Limb (tissue), 2 donors: ENCODE measurements around the gene KLHL4.
A peak's percentile ranks its signal among the peaks of the same experiment; 100 is the strongest.
"Not testable (repeated sequence)": the region's sequence is repeated elsewhere in the genome, so short reads cannot be mapped to it uniquely, and the experiment has no call there.

Experiments used
- DNase-seq, 2 donors: peaks; one replicate each; pipeline ENCODE4 v3.0.0-alpha.2; 2016; ENCODE audit errors: extremely low spot score in 2 of 2

KLHL4 gene

DNA sequence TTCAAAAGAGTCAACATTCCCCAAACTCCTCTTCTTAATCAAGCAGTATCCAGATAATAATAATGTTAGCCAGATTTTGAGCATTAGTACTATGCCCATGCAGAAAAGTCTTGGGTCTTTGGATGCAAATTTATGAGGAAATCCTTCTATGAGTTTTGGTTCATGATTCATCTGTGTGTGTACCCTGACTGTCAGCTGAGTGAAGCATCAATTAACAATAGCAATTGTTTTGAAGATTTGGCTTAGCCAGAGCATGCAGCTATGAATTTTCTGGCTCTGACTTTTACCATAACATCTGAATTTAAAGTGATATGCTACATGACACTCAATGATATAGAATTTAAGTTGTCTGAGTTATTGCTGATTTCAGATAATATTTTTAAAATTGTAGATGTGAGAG, 145.8 kb downstream of the KLHL4 start:
- DNase-seq = no peak

DNA sequence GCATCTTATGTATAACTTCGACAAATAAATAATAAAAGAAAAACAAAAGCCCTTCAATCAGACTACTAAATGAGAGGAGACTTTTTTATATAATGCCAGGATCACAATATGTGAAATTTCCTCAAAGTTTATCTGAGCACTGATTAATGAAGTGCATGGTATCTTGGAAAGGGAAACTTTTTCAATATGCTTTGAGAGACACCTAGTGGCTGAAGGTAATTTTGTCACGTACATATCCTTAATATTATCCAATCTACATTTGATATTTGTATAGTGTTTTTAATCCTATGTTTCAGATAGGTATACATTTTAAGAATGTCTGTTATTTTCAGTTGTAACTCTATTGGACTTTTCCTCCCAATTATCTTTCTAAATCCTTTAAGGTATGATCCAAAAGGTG, 146.8 kb downstream of the KLHL4 start:
- peak in 1 of 2 donors; percentile 15 for DNase-seq

DNA sequence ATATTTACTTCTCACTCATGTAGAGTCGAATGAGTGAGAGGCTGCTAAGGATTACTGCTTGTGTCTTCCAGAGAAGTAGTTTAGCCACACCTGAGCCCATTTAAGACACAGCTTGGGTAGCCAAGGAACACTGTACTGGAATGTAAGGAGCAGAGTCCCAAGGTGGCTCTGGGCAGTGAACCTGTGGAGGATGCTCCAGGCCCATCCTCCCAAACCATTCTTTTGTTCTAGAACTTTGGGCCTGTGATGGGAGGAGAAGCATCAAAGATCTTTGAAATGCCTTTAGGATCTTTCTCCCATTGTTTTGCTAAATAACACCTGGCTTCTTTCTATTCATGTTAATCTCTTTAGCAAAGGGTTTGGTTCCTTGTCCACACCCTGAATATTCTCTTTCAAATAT, 162.2 kb downstream of the KLHL4 start:
- no peak for DNase-seq

DNA sequence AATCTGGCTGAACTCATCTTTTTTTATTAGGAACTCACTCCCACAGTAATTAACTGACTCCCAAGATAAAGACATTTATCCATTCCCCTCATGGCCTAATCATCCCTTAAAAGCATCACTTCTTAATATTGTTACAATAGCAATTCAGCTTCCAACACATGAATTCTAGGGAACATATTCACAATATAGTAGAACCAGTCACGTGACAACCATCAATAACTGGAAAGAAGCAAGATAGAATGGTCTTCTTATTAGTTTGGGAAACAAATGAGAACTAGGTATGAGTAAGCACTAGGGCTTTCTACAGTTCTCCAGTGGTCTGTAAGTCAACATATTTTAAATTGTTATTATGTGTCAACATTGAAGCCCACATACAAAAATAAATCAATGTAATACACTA, 170.1 kb downstream of the KLHL4 start:
- no peak for DNase-seq

DNA sequence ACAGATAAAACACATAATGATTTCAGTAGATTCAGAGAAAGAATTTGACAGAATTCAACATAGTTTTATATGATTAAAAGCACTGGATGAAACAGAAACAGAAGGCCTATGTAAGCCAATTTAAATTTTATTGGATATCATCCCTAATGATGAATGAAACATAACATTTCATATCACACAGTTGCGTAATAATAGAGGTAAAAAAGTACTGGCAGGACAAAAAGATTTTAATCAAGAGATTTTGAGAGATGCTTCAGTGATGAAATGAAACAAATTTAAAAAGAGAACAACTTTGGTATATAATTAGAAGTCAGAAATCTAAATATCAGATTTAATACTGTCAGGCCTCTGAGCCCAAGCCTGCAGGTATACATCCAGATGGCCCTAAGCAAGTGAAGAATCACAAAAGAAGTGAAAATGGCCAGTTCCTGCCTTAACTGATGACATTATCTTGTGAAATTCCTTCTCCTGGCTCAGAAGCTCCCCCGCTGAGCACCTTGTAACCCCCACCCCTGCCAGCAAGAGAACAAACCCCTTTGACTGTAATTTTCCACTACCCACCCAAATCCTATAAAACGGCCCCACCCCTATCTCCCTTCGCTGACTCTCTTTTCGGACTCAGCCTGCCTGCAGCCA, 170.6 kb downstream of the KLHL4 start:
- not testable (repeated sequence) for DNase-seq

DNA sequence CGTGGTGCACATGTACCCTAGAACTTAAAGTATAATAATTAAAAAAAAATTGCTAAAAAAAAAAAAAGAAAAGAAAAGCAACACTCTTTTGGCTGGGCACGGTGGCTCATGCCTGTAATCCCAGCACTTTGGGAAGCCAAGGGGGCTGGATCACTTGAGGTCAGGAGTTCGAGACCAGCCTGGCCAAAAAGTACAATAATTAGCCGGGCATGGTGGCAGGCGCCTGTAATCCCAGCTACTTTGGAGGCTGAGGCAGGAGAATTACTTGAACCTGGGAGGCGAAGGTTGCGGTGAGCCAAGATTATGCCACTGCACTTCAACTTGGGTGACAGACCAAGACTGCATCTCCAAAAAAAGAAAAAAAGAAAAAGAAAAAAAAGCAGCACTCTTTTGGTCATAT, 171.6 kb downstream of the KLHL4 start:
- not testable (repeated sequence) for DNase-seq

DNA sequence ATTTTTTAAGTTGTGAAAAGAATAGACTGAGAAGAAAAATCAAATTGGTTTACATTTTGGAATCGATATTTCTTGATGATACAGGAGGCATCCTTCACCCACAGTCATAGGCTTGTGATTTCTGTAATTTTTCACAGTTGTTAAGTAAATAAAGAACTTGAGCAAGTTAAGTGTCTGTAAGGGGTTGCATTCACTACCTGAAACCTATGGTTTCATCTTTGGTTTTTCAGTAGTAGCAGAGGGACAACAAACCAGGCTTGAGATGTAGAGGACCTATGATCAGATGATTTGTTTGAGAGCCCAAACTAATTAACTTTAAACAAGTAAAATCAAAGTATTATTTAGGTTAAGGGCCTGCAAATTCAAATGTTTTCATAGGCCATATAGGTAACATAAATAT, 175.6 kb downstream of the KLHL4 start:
- no peak for DNase-seq

DNA sequence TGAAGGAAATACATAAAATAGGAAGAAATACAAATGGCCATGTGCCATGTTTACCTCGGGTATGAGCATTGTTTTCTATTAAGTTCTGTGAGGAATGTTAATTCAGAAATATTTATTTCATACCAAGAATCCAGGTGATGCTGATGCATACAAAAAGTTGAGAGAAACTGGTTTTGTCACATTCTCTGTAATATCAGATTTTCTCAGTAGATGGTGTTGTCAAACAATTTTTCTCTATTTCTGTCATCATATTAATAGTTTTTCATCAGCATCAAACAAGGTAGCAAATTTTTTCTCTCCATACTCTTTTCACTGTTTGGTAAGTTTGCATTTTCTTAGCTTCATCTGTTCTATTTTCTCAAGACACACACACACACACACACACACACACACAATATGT, 179.8 kb downstream of the KLHL4 start:
- DNase-seq = no peak

DNA sequence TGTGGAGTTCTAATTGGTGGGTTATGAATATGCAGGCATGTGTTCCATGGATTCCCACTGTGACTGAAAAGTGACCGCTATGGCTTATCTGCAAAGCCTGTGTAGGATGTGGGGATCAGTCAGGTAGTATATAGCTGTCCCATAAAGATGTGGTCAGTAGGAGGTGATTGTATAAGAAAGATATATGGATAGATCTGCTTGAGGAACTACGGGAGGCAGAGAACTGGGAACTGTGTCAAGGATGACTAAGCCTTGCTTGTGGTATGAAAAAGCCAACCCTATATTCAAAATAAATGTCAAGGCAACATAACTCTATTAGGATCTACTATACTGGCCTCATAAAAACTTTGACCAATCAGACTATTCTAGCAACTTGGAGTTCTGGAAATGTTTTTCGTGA, 185.2 kb downstream of the KLHL4 start:
- no peak for DNase-seq

DNA sequence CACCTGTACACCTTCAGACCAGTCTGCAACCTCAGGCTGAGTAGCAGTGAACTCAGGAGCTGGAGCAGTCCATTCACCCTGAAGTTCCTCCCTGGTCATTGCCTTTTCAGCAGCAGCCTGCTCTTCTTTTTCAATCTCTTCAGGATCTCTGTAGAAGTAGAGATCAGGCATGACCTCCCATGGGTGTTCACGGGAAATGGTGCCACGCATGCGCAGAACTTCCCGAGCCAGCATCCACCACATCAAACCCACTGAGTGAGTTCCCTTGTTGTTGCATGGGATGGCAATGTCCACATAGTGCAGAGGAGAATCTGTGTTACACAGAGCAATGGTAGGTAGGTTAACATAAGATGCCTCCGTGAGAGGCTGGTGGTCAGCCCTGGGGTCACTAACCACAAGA, 185.9 kb downstream of the KLHL4 start:
- not testable (repeated sequence) for DNase-seq

DNA sequence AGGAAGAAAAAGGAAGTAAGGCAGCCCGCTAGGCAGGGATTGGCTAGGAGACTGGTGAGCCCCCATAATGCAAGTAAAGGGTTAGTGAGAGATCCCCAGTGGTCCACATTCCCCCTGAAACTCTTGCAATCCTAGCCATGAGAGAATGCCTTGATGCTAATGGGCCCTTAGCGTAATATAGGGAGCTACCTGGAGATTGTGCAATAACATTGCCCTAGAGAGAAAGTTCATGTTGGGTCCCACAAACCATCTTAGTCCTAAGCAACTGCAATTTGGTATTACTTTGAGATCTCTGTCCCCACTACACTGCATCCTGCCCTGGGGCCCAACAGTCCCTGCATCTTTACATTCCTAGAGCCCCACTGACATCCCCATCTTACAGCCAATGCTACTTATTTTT, 188.5 kb downstream of the KLHL4 start:
- no peak for DNase-seq

DNA sequence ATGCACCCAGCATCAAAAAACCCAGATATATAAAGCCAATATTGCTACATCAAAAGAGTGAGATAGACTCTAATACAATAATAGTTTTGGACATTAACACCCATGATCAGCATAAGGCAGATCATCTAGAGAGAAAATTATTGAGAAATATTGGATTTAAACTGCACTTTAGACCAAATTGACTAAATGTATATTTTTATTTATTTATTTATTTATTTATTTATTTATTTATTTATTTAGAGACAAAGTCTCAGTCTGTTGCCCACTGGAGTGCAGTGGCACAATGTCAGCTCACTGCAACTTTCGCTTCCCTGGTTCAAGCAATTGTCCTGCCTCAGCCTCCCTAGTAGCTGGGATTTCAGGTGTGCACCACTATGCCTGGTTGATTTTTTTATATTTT, 193.0 kb downstream of the KLHL4 start:
- no peak for DNase-seq
